HG03135 (cell line): Measurements from ENCODE around the gene ZNF597.
A peak's percentile ranks its signal among the peaks of the same experiment; 100 is the strongest.
"Not testable (repeated sequence)": the region's sequence is repeated elsewhere in the genome, so short reads cannot be mapped to it uniquely, and the experiment has no call there.

ENCODE experiments used
- ATAC-seq: cut with Tn5 transposase; IDR thresholded peaks from one replicate; pipeline ENCODE4 v1.9.1; 2021; ENCODE audit warnings: mild to moderate bottlenecking, moderate library complexity; ENCODE audit not compliant: unreplicated experiment

The ZNF597 gene

GRCh38 chr16:3475604-3476375 is 32.5 kb upstream of the ZNF597 start:
- no peak for ATAC-seq

- not testable (repeated sequence) for ATAC-seq
Measured at GRCh38 chr16:3474870-3475269, 31.6 kb upstream of the ZNF597 start.

GRCh38 chr16:3474136-3474779 is 31.0 kb upstream of the ZNF597 start:
- ATAC-seq, result no peak

- ATAC-seq, result not testable (repeated sequence)
Measured at GRCh38 chr16:3473596-3473943, 30.3 kb upstream of the ZNF597 start.

GRCh38 chr16:3472878-3473595 is 29.7 kb upstream of the ZNF597 start:
- no peak for ATAC-seq

GRCh38 chr16:3471518-3472176 is 28.3 kb upstream of the ZNF597 start:
- ATAC-seq, result no peak

GRCh38 chr16:3470723-3471122 is 27.4 kb upstream of the ZNF597 start:
- no peak for ATAC-seq

- no peak for ATAC-seq
Measured at GRCh38 chr16:3469736-3470135, 26.4 kb upstream of the ZNF597 start.

- ATAC-seq, result no peak
Measured at GRCh38 chr16:3468501-3468900, 25.2 kb upstream of the ZNF597 start.

GRCh38 chr16:3467921-3468320 is 24.6 kb upstream of the ZNF597 start:
- no peak for ATAC-seq

- no peak for ATAC-seq
Measured at GRCh38 chr16:3467182-3467581, 23.9 kb upstream of the ZNF597 start.

GRCh38 chr16:3465911-3466584 is 22.7 kb upstream of the ZNF597 start:
- no peak for ATAC-seq

- ATAC-seq, result no peak
Measured at GRCh38 chr16:3465301-3465700, 22.0 kb upstream of the ZNF597 start.

- no peak for ATAC-seq
Measured at GRCh38 chr16:3461151-3461550, 17.8 kb upstream of the ZNF597 start.

GRCh38 chr16:3460585-3460984 is 17.3 kb upstream of the ZNF597 start:
- ATAC-seq, result no peak

- ATAC-seq, result no peak
Measured at GRCh38 chr16:3460121-3460520, 16.8 kb upstream of the ZNF597 start.

- no peak for ATAC-seq
Measured at GRCh38 chr16:3459401-3460090, 16.2 kb upstream of the ZNF597 start.

GRCh38 chr16:3458852-3459361 is 15.6 kb upstream of the ZNF597 start:
- ATAC-seq, result no peak

- peak; percentile 14 for ATAC-seq
Measured at GRCh38 chr16:3458278-3458851, 15.1 kb upstream of the ZNF597 start.
